ENCODE measurements around the gene EPSTI1.

EPSTI1 gene

DNA sequence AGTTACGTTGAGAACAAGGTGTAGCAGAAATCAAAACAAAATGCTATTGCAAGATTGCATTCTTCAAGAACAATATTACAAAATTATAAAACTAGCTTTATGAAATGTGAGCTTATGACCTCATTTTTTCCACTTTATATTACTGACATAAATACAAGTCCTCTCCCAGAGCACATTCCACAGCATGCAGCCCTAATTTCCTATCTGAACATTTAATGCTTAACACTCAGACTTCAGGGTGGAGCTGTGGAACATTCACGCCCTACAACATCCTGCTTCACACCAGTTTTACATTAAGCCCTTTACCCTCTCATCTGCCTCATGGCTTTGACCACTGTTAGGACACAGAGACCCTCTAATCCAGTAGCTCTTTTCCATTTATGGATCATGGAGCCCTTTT lies 65.5 kb downstream of the EPSTI1 start:
- H3K9me3 ChIP-seq = no peaks in the 10 kb centered on the region

DNA sequence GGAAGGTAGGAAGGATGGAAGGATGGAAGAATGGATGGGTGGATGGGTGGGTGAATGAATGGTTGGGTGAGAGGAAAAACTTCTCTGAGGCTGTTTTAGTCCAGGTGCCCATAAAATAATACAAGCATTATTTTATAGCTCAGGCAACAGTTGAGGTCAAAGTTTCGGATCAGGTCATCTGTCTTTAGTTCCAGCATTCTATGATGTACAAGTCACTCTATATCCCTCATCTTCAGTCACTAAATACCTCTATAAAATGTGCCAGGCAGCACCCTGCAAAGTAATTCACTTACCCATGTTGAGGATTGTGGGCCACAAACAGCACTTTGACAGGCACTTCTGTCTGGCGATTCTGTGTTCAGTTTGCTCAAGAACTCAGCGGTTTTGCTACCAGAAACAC lies 66.0 kb downstream of the EPSTI1 start:
- Histone ChIP-seq H3K36me3 (no peaks in the 10 kb centered on the region), H3K4me1 (no peaks in the 10 kb centered on the region), H3K4me3 (ENCODE audit: low read depth, low read length) (no peak overlapping the region), H3K9me3 (no peaks in the 10 kb centered on the region), H3K27me3 (no peaks in the 10 kb centered on the region)
- DNase-seq = no peak
- TF ChIP-seq, protein P1, sequence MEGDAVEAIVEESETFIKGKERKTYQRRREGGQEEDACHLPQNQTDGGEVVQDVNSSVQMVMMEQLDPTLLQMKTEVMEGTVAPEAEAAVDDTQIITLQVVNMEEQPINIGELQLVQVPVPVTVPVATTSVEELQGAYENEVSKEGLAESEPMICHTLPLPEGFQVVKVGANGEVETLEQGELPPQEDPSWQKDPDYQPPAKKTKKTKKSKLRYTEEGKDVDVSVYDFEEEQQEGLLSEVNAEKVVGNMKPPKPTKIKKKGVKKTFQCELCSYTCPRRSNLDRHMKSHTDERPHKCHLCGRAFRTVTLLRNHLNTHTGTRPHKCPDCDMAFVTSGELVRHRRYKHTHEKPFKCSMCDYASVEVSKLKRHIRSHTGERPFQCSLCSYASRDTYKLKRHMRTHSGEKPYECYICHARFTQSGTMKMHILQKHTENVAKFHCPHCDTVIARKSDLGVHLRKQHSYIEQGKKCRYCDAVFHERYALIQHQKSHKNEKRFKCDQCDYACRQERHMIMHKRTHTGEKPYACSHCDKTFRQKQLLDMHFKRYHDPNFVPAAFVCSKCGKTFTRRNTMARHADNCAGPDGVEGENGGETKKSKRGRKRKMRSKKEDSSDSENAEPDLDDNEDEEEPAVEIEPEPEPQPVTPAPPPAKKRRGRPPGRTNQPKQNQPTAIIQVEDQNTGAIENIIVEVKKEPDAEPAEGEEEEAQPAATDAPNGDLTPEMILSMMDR (IDR thresholded peaks at IDR 0.05; ENCODE audit: low read depth, low read length) = no peak

More for the DNA sequence above, 65.5 kb downstream of the EPSTI1 start:
- Histone ChIP-seq H3K4me1 (no peaks in the 10 kb centered on the region), H3K36me3 (no peaks in the 10 kb centered on the region), H3K4me3 (ENCODE audit: low read depth, low read length) (no peak overlapping the region), H3K27me3 (no peaks in the 10 kb centered on the region)
- no peak for DNase-seq
- TF ChIP-seq, protein P1 (IDR thresholded peaks at IDR 0.05; ENCODE audit: low read depth, low read length) = no peak

DNA sequence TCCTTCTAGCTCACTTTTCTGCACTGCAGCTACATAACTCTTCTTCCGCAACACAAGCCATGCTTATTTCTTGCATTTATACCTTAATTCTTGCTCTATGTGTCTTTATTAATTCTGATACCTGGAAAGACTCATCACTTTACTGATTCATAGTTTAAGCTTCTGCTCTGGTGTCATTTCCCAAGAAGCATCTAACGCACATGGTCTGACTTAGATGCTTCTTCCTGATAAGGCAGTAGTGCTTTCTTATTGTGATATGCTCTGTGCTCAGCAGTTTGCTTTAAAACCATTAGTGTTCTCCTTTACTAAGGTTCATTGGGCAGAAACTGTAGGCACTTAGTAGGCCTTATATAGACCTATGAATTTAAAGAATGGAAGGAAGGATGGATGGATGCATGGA lies 66.4 kb downstream of the EPSTI1 start:
- no peak for DNase-seq
- H3K36me3 ChIP-seq = no peaks in the 10 kb centered on the region
- H3K9me3 ChIP-seq = no peaks in the 10 kb centered on the region
- H3K4me1 ChIP-seq = no peaks in the 10 kb centered on the region
- H3K27me3 ChIP-seq = no peaks in the 10 kb centered on the region
- no peak overlapping the region for H3K4me3 ChIP-seq (ENCODE audit: low read depth, low read length)
- TF ChIP-seq, protein P1 (IDR thresholded peaks at IDR 0.05; ENCODE audit: low read depth, low read length) = no peak

DNA sequence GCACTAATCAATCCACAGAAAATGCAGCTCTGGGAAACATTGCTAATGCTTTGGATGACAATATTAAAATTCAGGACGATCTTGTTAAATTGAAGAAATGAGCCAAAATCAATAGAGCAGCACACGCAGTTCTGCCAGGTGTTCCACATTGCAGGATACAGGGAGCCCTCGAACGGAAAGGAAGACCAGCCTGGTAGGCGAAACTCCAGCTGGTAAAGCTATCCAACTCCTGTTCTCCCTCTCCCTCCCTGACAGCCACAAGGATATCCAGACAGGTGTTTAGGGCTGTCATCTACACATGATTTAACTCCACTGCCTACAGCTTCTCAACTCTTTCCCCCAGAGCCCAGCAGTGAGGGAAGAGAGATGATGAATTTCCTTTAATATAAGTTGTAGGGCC lies 67.7 kb downstream of the EPSTI1 start:
- Histone ChIP-seq H3K9me3 (no peaks in the 10 kb centered on the region), H3K4me3 (ENCODE audit: low read depth, low read length) (no peak overlapping the region), H3K36me3 (no peaks in the 10 kb centered on the region), H3K27me3 (no peaks in the 10 kb centered on the region), H3K4me1 (no peaks in the 10 kb centered on the region)
- TF ChIP-seq, protein P1 (IDR thresholded peaks at IDR 0.05; ENCODE audit: low read depth, low read length) = no peak
- no peak for DNase-seq

DNA sequence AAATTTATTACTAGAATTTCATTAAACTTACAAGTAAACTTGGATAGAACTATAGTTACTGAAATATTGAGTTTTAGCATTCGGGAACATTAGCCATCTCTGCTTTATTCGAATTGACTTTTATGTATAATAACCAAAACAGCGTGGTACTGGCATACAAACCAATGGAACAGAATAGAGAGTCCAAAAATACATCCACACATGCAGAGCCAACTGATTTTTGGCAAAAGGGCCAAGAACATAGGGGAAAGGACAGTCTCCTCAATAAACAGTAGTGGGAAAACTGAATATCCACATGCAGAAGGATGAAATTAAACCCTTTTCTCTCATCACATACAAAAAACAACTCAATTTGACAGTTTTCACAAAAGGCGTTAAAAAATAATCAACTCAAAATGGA lies 84.3 kb downstream of the EPSTI1 start:
- Histone ChIP-seq H3K27me3 (no peaks in the 10 kb centered on the region), H3K4me1 (no peaks in the 10 kb centered on the region), H3K9me3 (no peaks in the 10 kb centered on the region), H3K36me3 (no peaks in the 10 kb centered on the region), H3K4me3 (ENCODE audit: low read depth, low read length) (no peak overlapping the region)
- DNase-seq = no peak
- TF ChIP-seq, protein P1 (IDR thresholded peaks at IDR 0.05; ENCODE audit: low read depth, low read length) = no peak

DNA sequence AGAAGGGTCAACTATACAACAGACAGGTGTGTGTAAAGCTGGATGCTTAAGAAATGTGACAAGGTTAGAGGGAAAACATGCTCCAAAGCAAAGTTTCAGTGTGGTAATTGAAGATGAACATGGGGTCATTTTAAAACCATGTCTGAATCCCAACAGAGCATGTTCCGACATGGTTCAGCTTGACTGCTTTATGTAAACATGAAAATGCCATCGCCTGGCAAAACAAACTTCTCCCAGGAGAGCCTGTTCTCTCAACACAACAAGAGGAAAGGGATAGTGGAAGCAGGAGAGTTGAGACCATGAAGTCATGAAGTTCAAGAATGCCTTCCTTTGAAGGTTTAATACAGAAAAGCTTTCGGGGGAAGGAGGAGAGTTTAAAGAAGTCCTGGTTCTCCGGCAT lies 85.8 kb downstream of the EPSTI1 start:
- H3K4me1 ChIP-seq = no peaks in the 10 kb centered on the region
- H3K4me3 ChIP-seq (ENCODE audit: low read depth, low read length) = no peak overlapping the region
- TF ChIP-seq, protein P1 (IDR thresholded peaks at IDR 0.05; ENCODE audit: low read depth, low read length) = no peak
- no peaks in the 10 kb centered on the region for H3K9me3 ChIP-seq
- no peak for DNase-seq
- H3K27me3 ChIP-seq = no peaks in the 10 kb centered on the region
- H3K36me3 ChIP-seq = no peaks in the 10 kb centered on the region
